GM23338 (cell line): ENCODE results near the gene SMNDC1. TPM values are rescaled to one million over a fixed set of nuclear protein-coding genes. Genes with fewer than 3 reads are reported as not detected.

Experiments used
- ATAC-seq: fragments of 200-7000 bp; cut with Tn5 transposase; 3 replicates; pipeline ENCODE4 v1.9.1; 2020
- DNase-seq: peaks from one replicate; pipeline ENCODE4 v3.0.0-alpha.2; 2015; ENCODE audit warnings: low spot score
- H2AFZ ChIP-seq: fragments of 200-600 bp; sonication (generic); 2 replicates; pipeline ENCODE4 v1.8.0; 2016; ENCODE audit warnings: antibody characterized with exemption, mild to moderate bottlenecking, moderate library complexity
- H3F3A ChIP-seq: fragments of 200-600 bp; sonication (generic); replicated peaks from 2 replicates; pipeline ENCODE4 v1.8.0; 2017; ENCODE audit warnings: antibody characterized with exemption, mixed run types, low read depth
- H3K27ac ChIP-seq: fragments of 200-600 bp; sonication (generic); 2 replicates; pipeline ENCODE4 v1.6.1; 2016; ENCODE audit warnings: low read depth
- H3K27me3 ChIP-seq: fragments of 200-600 bp; sonication (generic); 2 replicates; pipeline ENCODE4 v1.8.0; 2016; ENCODE audit warnings: mild to moderate bottlenecking, mixed run types, moderate library complexity; ENCODE audit not compliant: insufficient read depth
- H3K36me3 ChIP-seq: fragments of 200-600 bp; sonication (generic); 2 replicates; pipeline ENCODE4 v1.8.0; 2016; ENCODE audit warnings: mild to moderate bottlenecking; ENCODE audit not compliant: insufficient read depth
- H3K4me1 ChIP-seq: fragments of 200-600 bp; sonication (generic); 2 replicates; pipeline ENCODE4 v1.8.0; 2016; ENCODE audit warnings: mild to moderate bottlenecking, moderate library complexity; ENCODE audit not compliant: insufficient read depth
- H3K4me2 ChIP-seq: fragments of 200-600 bp; sonication (generic); 2 replicates; pipeline ENCODE4 v1.7.1; 2017; ENCODE audit warnings: mixed run types
- H3K4me3 ChIP-seq: fragments of 200-600 bp; sonication (generic); 2 replicates; pipeline ENCODE4 v1.6.1; 2016; ENCODE audit warnings: mixed run types
- H3K79me2 ChIP-seq: fragments of 200-600 bp; sonication (generic); replicated peaks from 2 replicates; pipeline ENCODE4 v1.8.0; 2017; ENCODE audit warnings: mild to moderate bottlenecking; ENCODE audit not compliant: insufficient read depth
- H3K9me2 ChIP-seq: fragments of 200-600 bp; sonication (generic); 2 replicates; pipeline ENCODE4 v1.8.0; 2017; ENCODE audit not compliant: insufficient read depth
- H4K20me1 ChIP-seq: fragments of 200-600 bp; sonication (generic); replicated peaks from 2 replicates; pipeline ENCODE4 v1.8.0; 2017; ENCODE audit warnings: mild to moderate bottlenecking; ENCODE audit not compliant: insufficient read depth
- H3K27ac Mint-ChIP-seq: 2 replicates; pipeline ENCODE4 v1.8.0; 2020; ENCODE audit warnings: inconsistent platforms, mild to moderate bottlenecking, moderate library complexity, mixed read lengths
- H3K27me3 Mint-ChIP-seq: 3 replicates; pipeline ENCODE4 v1.8.0; 2022; ENCODE audit warnings: low read depth, mild to moderate bottlenecking, moderate library complexity, mixed read lengths, inconsistent platforms; ENCODE audit not compliant: insufficient read depth, poor library complexity
- H3K36me3 Mint-ChIP-seq: 3 replicates; pipeline ENCODE4 v1.8.0; 2021; ENCODE audit warnings: low read depth, mild to moderate bottlenecking, inconsistent platforms, moderate library complexity, mixed read lengths
- H3K4me1 Mint-ChIP-seq: 3 replicates; pipeline ENCODE4 v1.8.0; 2020; ENCODE audit warnings: mild to moderate bottlenecking, inconsistent platforms, mixed read lengths
- H3K4me3 Mint-ChIP-seq: 3 replicates; pipeline ENCODE4 v1.8.0; 2021; ENCODE audit warnings: moderate library complexity, mild to moderate bottlenecking, inconsistent platforms, mixed read lengths
- H3K9me3 Mint-ChIP-seq: 3 replicates; pipeline ENCODE4 v1.8.0; 2020; ENCODE audit warnings: moderate library complexity, mild to moderate bottlenecking, inconsistent platforms, mixed read lengths
- STAT1 ChIP-seq: IDR thresholded peaks from one replicate; pipeline ENCODE4 v1.6.1; 2016; ENCODE audit warnings: antibody characterized with exemption; ENCODE audit not compliant: unreplicated experiment
- ZNF114 ChIP-seq: fragments of 250-450 bp; sonication (Bioruptor Pico); IDR thresholded peaks from 2 replicates; pipeline ENCODE4 v1.5.0; 2020; ENCODE audit warnings: mild to moderate bottlenecking, moderate library complexity
- ZNF331 ChIP-seq: fragments of 250-450 bp; sonication (Bioruptor Pico); IDR thresholded peaks from 2 replicates; pipeline ENCODE4 v1.5.0; 2020; ENCODE audit warnings: low read depth, mild to moderate bottlenecking, moderate library complexity
- polyA plus RNA-seq: library from polyadenylated mRNA; unstranded; fragments of >200 nt; fragmentation: Nextera tagmentation; extraction: Ambion mirVana; gene quantifications from 2 replicates; pipeline ENCODE4 v1.2.1, GENCODE V29; 2016
- total RNA-seq: library from RNA; depleted of rRNA; stranded (reverse); fragments of >200 nt; shearing (Covaris generic); gene quantifications from 2 replicates; pipeline ENCODE4 v1.2.3, GENCODE V29; 2014
- TF ChIP-seq, protein P1 (sequence below), 2 experiments: fragments of 200-600 bp in 1 of 2; sonication (generic) in 1 of 2; conservative IDR thresholded peaks; 2 replicates each; pipeline versions ENCODE4 v1.5.1 to v1.6.1; 2016 to 2017; ENCODE audit warnings: antibody characterized with exemption in 2 of 2, low read depth in 2 of 2, mild to moderate bottlenecking in 2 of 2, moderate library complexity in 1 of 2
- TF ChIP-seq, protein P2 (sequence below): IDR thresholded peaks from one replicate; pipeline ENCODE4 v1.6.1; 2018; ENCODE audit warnings: antibody characterized with exemption; ENCODE audit not compliant: unreplicated experiment

Gene SMNDC1
- total and polyA plus RNA-seq, 2 experiments from 2014 or later: 28.4 to 45.1 TPM

DNA sequence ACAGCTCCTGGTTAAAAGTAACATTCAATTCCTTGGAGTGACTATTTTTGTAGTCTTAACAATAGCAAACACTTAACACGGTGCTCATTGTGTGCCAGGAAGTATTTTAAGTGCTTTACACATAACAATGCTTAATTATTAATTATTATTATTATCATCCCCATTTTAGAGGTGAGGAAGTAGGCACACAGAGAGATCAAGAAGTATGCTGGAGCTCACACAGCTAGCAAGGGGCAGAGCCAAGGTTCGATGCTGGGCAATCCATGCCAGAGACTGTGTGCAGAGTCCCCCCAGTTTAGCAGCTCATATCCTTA lies 48.2 kb upstream of the SMNDC1 start (continued):
- TF ChIP-seq, protein P1, sequence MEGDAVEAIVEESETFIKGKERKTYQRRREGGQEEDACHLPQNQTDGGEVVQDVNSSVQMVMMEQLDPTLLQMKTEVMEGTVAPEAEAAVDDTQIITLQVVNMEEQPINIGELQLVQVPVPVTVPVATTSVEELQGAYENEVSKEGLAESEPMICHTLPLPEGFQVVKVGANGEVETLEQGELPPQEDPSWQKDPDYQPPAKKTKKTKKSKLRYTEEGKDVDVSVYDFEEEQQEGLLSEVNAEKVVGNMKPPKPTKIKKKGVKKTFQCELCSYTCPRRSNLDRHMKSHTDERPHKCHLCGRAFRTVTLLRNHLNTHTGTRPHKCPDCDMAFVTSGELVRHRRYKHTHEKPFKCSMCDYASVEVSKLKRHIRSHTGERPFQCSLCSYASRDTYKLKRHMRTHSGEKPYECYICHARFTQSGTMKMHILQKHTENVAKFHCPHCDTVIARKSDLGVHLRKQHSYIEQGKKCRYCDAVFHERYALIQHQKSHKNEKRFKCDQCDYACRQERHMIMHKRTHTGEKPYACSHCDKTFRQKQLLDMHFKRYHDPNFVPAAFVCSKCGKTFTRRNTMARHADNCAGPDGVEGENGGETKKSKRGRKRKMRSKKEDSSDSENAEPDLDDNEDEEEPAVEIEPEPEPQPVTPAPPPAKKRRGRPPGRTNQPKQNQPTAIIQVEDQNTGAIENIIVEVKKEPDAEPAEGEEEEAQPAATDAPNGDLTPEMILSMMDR (conservative IDR thresholded peaks at IDR 0.05; ENCODE audit: low read depth in 2 of 2): no peak
- TF ChIP-seq ZNF114: no peak
- TF ChIP-seq, protein P2, sequence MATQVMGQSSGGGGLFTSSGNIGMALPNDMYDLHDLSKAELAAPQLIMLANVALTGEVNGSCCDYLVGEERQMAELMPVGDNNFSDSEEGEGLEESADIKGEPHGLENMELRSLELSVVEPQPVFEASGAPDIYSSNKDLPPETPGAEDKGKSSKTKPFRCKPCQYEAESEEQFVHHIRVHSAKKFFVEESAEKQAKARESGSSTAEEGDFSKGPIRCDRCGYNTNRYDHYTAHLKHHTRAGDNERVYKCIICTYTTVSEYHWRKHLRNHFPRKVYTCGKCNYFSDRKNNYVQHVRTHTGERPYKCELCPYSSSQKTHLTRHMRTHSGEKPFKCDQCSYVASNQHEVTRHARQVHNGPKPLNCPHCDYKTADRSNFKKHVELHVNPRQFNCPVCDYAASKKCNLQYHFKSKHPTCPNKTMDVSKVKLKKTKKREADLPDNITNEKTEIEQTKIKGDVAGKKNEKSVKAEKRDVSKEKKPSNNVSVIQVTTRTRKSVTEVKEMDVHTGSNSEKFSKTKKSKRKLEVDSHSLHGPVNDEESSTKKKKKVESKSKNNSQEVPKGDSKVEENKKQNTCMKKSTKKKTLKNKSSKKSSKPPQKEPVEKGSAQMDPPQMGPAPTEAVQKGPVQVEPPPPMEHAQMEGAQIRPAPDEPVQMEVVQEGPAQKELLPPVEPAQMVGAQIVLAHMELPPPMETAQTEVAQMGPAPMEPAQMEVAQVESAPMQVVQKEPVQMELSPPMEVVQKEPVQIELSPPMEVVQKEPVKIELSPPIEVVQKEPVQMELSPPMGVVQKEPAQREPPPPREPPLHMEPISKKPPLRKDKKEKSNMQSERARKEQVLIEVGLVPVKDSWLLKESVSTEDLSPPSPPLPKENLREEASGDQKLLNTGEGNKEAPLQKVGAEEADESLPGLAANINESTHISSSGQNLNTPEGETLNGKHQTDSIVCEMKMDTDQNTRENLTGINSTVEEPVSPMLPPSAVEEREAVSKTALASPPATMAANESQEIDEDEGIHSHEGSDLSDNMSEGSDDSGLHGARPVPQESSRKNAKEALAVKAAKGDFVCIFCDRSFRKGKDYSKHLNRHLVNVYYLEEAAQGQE: no peak

DNA sequence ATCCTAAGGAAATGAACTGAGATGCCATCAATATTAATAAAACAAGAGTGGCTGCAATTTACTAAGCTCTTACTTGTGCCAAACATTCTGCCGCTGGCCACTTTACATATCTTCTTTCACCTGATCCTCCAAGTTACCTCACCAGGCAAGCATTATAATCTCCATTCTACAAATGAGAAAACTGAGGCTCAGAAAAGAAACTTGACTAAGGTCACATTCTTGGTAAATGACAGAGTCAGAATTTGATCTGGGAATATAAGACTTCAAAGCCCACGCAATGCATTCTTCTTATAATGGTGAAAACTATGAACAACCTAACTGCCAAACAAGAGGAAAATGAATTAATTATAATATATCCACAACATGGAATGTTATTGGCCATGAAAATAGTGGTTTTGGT lies 46.1 kb upstream of the SMNDC1 start:
- Mint-ChIP-seq H3K27ac (no peak overlapping the region), H3K9me3 (no peaks in the 10 kb centered on the region; the same call in 2 of the 3 replicates), H3K4me3 (no peak overlapping the region), H3K27me3 (peaks cover 5% of the 10 kb centered on the region), H3K36me3 (no peaks in the 10 kb centered on the region), H3K4me1 (peaks cover 22% of the 10 kb centered on the region)
- Histone ChIP-seq H2AFZ (no peak overlapping the region), H3K36me3 (no peaks in the 10 kb centered on the region), H3K27me3 (no peaks in the 10 kb centered on the region), H3K79me2 (no peaks in the 10 kb centered on the region), H4K20me1 (no peaks in the 10 kb centered on the region), H3K27ac (no peak overlapping the region), H3K4me2 (no peak overlapping the region), H3K9me2 (no peaks in the 10 kb centered on the region), H3K4me3 (no peak overlapping the region), H3F3A (no peaks in the 10 kb centered on the region), H3K4me1 (peaks cover 20% of the 10 kb centered on the region)
- TF ChIP-seq, protein P1 (conservative IDR thresholded peaks at IDR 0.05; ENCODE audit: low read depth in 2 of 2): no peak
- TF ChIP-seq STAT1 (no peak), ZNF331 (CRISPR knock-in tag) (no peak)
- TF ChIP-seq, protein P2: no peak
- ATAC-seq (no peak), DNase-seq (no peak)
